VCaP (cell line): Measurements from ENCODE around the gene NHLH2.

Experiments
- H3K27ac ChIP-seq: fragments of 450-650 bp; 2 replicates; pipeline ENCODE4 v1.5.1; 2017
- CTCF ChIP-seq: fragments of 450-650 bp; conservative IDR thresholded peaks from 2 replicates; pipeline ENCODE4 v1.5.1; 2017; ENCODE audit warnings: mild to moderate bottlenecking, moderate library complexity

The NHLH2 gene

GRCh38 chr1:115814685-115815398, 26.1 kb downstream of the NHLH2 start:
- no peak overlapping the region for H3K27ac ChIP-seq
- no peak for TF ChIP-seq CTCF

- TF ChIP-seq CTCF: no peak
- no peak overlapping the region; the same call in 1 of the 2 replicates for H3K27ac ChIP-seq
Measured at GRCh38 chr1:115813727-115814126, 27.2 kb downstream of the NHLH2 start.

- peak overlapping the region; percentile 98 for H3K27ac ChIP-seq
- no peak for TF ChIP-seq CTCF
Measured at GRCh38 chr1:115811140-115811828, 29.6 kb downstream of the NHLH2 start.

- no peak for TF ChIP-seq CTCF
- peak overlapping the region; percentile 98 for H3K27ac ChIP-seq
Measured at GRCh38 chr1:115810609-115811008, 30.3 kb downstream of the NHLH2 start.

- no peak for TF ChIP-seq CTCF
- peak overlapping the region; percentile 98 for H3K27ac ChIP-seq
Measured at GRCh38 chr1:115809847-115810246, 31.1 kb downstream of the NHLH2 start.

GRCh38 chr1:115809076-115809475, 31.9 kb downstream of the NHLH2 start:
- TF ChIP-seq CTCF: no peak
- peak overlapping the region; percentile 98 for H3K27ac ChIP-seq

GRCh38 chr1:115807723-115808122, 33.2 kb downstream of the NHLH2 start:
- TF ChIP-seq CTCF: peak; percentile 79
- peak overlapping the region; percentile 98; the same call in 1 of the 2 replicates for H3K27ac ChIP-seq
